ENCODE data around the gene NRP1. TPM values are rescaled to one million over a fixed set of nuclear protein-coding genes. Genes with fewer than 3 reads are reported as not detected.

NRP1 gene
- total RNA-seq, 4 donors from 2014 or later: 45.7 to 90.0 (median 57.7) TPM

GRCh38 chr10:33136271-33136670, 198.2 kb downstream of the NRP1 start:
- no peaks in the 10 kb centered on the region for H3K4me1 ChIP-seq
- no peaks in the 10 kb centered on the region for H3K9me3 ChIP-seq
- H3K27ac ChIP-seq: no peak overlapping the region
- no peak for TF ChIP-seq CTCF (IDR thresholded peaks at IDR 0.05)
- no peak for TF ChIP-seq EP300 (IDR thresholded peaks at IDR 0.05)
- no peak for TF ChIP-seq POLR2A (IDR thresholded peaks at IDR 0.05)
- no peaks in the 10 kb centered on the region for H3K27me3 ChIP-seq
- DNase-seq (ENCODE audit: low spot score in 2 of 2): no peak
- 39 to 70% methylated on average over 3 of the region's 3 CpGs for WGBS, 2 donors
- H3K36me3 ChIP-seq: no peaks in the 10 kb centered on the region
- no peak overlapping the region for H3K4me3 ChIP-seq

- H3K27ac ChIP-seq: no peak overlapping the region
- no peak for DNase-seq (ENCODE audit: low spot score in 2 of 2)
- 81 to 84% methylated on average over 11 of the region's 11 CpGs for WGBS, 2 donors
Observed at GRCh38 chr10:33134011-33134751, 200.3 kb downstream of the NRP1 start.

GRCh38 chr10:33133557-33133956, 200.9 kb downstream of the NRP1 start:
- no peak for TF ChIP-seq CTCF (IDR thresholded peaks at IDR 0.05)
- TF ChIP-seq POLR2A (IDR thresholded peaks at IDR 0.05): no peak
- no peak for TF ChIP-seq EP300 (IDR thresholded peaks at IDR 0.05)
- Histone ChIP-seq H3K27ac (no peak overlapping the region), H3K4me1 (no peaks in the 10 kb centered on the region), H3K36me3 (no peaks in the 10 kb centered on the region), H3K4me3 (no peak overlapping the region), H3K9me3 (no peaks in the 10 kb centered on the region), H3K27me3 (no peaks in the 10 kb centered on the region)
- DNase-seq (ENCODE audit: low spot score in 2 of 2): no peak

More at GRCh38 chr10:33134011-33134751, 200.3 kb downstream of the NRP1 start:
- no peaks in the 10 kb centered on the region for H3K9me3 ChIP-seq
- H3K4me1 ChIP-seq: no peaks in the 10 kb centered on the region
- no peak overlapping the region for H3K4me3 ChIP-seq
- no peaks in the 10 kb centered on the region for H3K36me3 ChIP-seq
- H3K27me3 ChIP-seq: no peaks in the 10 kb centered on the region
- no peak for TF ChIP-seq CTCF (IDR thresholded peaks at IDR 0.05)
- TF ChIP-seq POLR2A (IDR thresholded peaks at IDR 0.05): no peak
- TF ChIP-seq EP300 (IDR thresholded peaks at IDR 0.05): no peak

- no peaks in the 10 kb centered on the region for H3K4me1 ChIP-seq
- no peaks in the 10 kb centered on the region for H3K9me3 ChIP-seq
- H3K27ac ChIP-seq: no peak overlapping the region
- no peaks in the 10 kb centered on the region for H3K36me3 ChIP-seq
- H3K27me3 ChIP-seq: no peaks in the 10 kb centered on the region
- TF ChIP-seq EP300 (IDR thresholded peaks at IDR 0.05) (no peak), POLR2A (IDR thresholded peaks at IDR 0.05) (no peak), CTCF (IDR thresholded peaks at IDR 0.05) (no peak)
- H3K4me3 ChIP-seq: no peak overlapping the region
- no peak for DNase-seq (ENCODE audit: low spot score in 2 of 2)
- 94 to 97% methylated on average over 1 of the region's 1 CpG for WGBS, 2 donors
Observed at GRCh38 chr10:33132626-33133025, 201.8 kb downstream of the NRP1 start.

GRCh38 chr10:33129996-33130386, 204.5 kb downstream of the NRP1 start:
- Histone ChIP-seq H3K27me3 (no peaks in the 10 kb centered on the region), H3K4me3 (no peak overlapping the region), H3K36me3 (no peaks in the 10 kb centered on the region), H3K27ac (no peak overlapping the region), H3K9me3 (no peaks in the 10 kb centered on the region), H3K4me1 (peaks cover 0 to 15% (median 2%) of the 10 kb centered on the region in 4 donors)
- TF ChIP-seq EP300 (IDR thresholded peaks at IDR 0.05) (no peak), CTCF (IDR thresholded peaks at IDR 0.05) (no peak), POLR2A (IDR thresholded peaks at IDR 0.05) (no peak)
- WGBS, 2 donors: 71 to 73% methylated on average over 5 of the region's 5 CpGs
- DNase-seq (ENCODE audit: low spot score in 2 of 2): no peak
